H1 (cell line): ENCODE data around the gene TSFM. TPM values are rescaled to one million over a fixed set of nuclear protein-coding genes. Genes with fewer than 3 reads are reported as not detected.

ENCODE experiments used
- CTCF ChIA-PET: fragments of 300-600 bp; sonication (Branson Sonifier 250); formaldehyde crosslinking; loops from one replicate; lab custom pipeline; 2021; ENCODE audit not compliant: partially characterized antibody; lab: Charles Lee
- POLR2A ChIA-PET: fragments of 300-600 bp; sonication (Branson Sonifier 250); formaldehyde crosslinking; loops from one replicate; lab custom pipeline; 2021; ENCODE audit warnings: inconsistent platforms; ENCODE audit not compliant: partially characterized antibody; lab: Charles Lee
- DNase-seq, 2 experiments: peaks; one replicate each; pipeline versions ENCODE4 v3.0.0 to v3.0.0-alpha.2; 2010 to 2022; ENCODE audit warnings: low spot score in 2 of 2, low read depth in 1 of 2, mixed read lengths in 1 of 2
- FAIRE-seq: peaks from 2 replicates; lab custom pipeline; 2011; peaks lifted over from hg19 to GRCh38; lab: Jason Lieb, UNC
- H2AFZ ChIP-seq: 2 replicates; pipeline ENCODE4 v1.8.1; 2012; ENCODE audit warnings: low read length, inconsistent platforms
- H2AK5ac ChIP-seq: 2 replicates; pipeline ENCODE4 v1.6.1; 2013; ENCODE audit warnings: low read depth, low read length
- H2BK120ac ChIP-seq: replicated peaks from 2 replicates; pipeline ENCODE3; 2013; ENCODE audit warnings: low read depth, low read length, inconsistent platforms
- H2BK12ac ChIP-seq: 2 replicates; pipeline ENCODE4 v1.6.1; 2013; ENCODE audit warnings: low read depth, low read length
- H2BK15ac ChIP-seq: 2 replicates; pipeline ENCODE4 v1.6.1; 2013; ENCODE audit warnings: low read length
- H2BK20ac ChIP-seq: 2 replicates; pipeline ENCODE4 v1.6.1; 2013; ENCODE audit warnings: low read length
- H2BK5ac ChIP-seq: 2 replicates; pipeline ENCODE4 v1.6.1; 2013; ENCODE audit warnings: low read depth, low read length
- H3K14ac ChIP-seq: 2 replicates; pipeline ENCODE4 v1.6.1; 2013; ENCODE audit warnings: inconsistent platforms; ENCODE audit not compliant: insufficient read length
- H3K18ac ChIP-seq: 2 replicates; pipeline ENCODE4 v1.6.1; 2013; ENCODE audit warnings: low read length; ENCODE audit errors: extremely low read depth
- H3K23ac ChIP-seq: 2 replicates; pipeline ENCODE4 v1.6.1; 2013; ENCODE audit warnings: inconsistent platforms; ENCODE audit not compliant: insufficient read length
- H3K23me2 ChIP-seq: 2 replicates; pipeline ENCODE4 v1.6.1; 2013; ENCODE audit warnings: low read depth, low read length
- H3K27ac ChIP-seq: 2 replicates; pipeline ENCODE4 v1.6.1; 2011; ENCODE audit warnings: low read depth, low read length, inconsistent platforms
- H3K27me3 ChIP-seq, 4 experiments: replicated peaks in 1 of 4; 1 replicate in 1 of 4; 2 replicates in 3 of 4; pipeline versions ENCODE4 v1.6.1 to v1.8.1; 2011 to 2013; ENCODE audit warnings: low read length in 3 of 4, mild to moderate bottlenecking in 3 of 4, inconsistent platforms in 2 of 4, mixed read lengths in 2 of 4, moderate library complexity in 1 of 4; ENCODE audit not compliant: control insufficient read depth in 3 of 4, insufficient read depth in 3 of 4; ENCODE audit errors: extremely low read depth in 1 of 4
- H3K36me3 ChIP-seq, 4 experiments: 2 replicates each; pipeline versions ENCODE4 v1.6.1 to v1.8.1; 2011 to 2013; ENCODE audit warnings: mild to moderate bottlenecking in 4 of 4, low read length in 3 of 4, moderate library complexity in 2 of 4, control low read depth in 1 of 4, inconsistent platforms in 1 of 4; ENCODE audit not compliant: insufficient read depth in 4 of 4, control insufficient read depth in 2 of 4
- H3K4ac ChIP-seq: replicated peaks from 2 replicates; pipeline ENCODE3; 2013; ENCODE audit warnings: low read length, low read depth, mixed read lengths, inconsistent platforms; ENCODE audit not compliant: insufficient read length
- H3K4me1 ChIP-seq, 4 experiments: replicated peaks in 1 of 4; 1 replicate in 1 of 4; 2 replicates in 3 of 4; pipeline versions ENCODE4 v1.6.1 to v1.8.1; 2011 to 2013; ENCODE audit warnings: low read length in 3 of 4, inconsistent platforms in 2 of 4, mixed read lengths in 1 of 4; ENCODE audit not compliant: insufficient read depth in 4 of 4, control insufficient read depth in 3 of 4
- H3K4me2 ChIP-seq, 2 experiments: 2 replicates each; pipeline versions ENCODE4 v1.6.1 to v1.8.1; 2011 to 2013; ENCODE audit warnings: low read depth in 2 of 2, low read length in 2 of 2, control low read depth in 1 of 2, inconsistent platforms in 1 of 2, mild to moderate bottlenecking in 1 of 2; ENCODE audit not compliant: insufficient read depth in 1 of 2
- H3K4me3 ChIP-seq, 4 experiments: fragments of 200-600, 300-600 bp in 1 of 4; sonication (generic), shearing (Covaris generic), sonication (Bioruptor Twin) in 1 of 4; 2 replicates each; pipeline versions ENCODE4 v1.5.1 to v1.8.1; 2011 to 2016; ENCODE audit warnings: low read length in 4 of 4, low read depth in 3 of 4, control low read depth in 2 of 4, inconsistent platforms in 2 of 4, mild to moderate bottlenecking in 2 of 4, mixed read lengths in 1 of 4, moderate library complexity in 1 of 4; ENCODE audit not compliant: insufficient read depth in 2 of 4; ENCODE audit errors: extremely low read depth in 1 of 4
- H3K56ac ChIP-seq: replicated peaks from 2 replicates; pipeline ENCODE3; 2013; ENCODE audit warnings: low read depth, mild to moderate bottlenecking, mixed read lengths, low read length, inconsistent platforms; ENCODE audit not compliant: insufficient read length
- H3K79me1 ChIP-seq: 2 replicates; pipeline ENCODE4 v1.6.1; 2013; ENCODE audit warnings: low read depth, low read length, control low read depth
- H3K79me2 ChIP-seq, 2 experiments: 2 replicates each; pipeline versions ENCODE4 v1.6.1 to v1.8.1; 2012 to 2013; ENCODE audit warnings: low read length in 2 of 2, mild to moderate bottlenecking in 2 of 2, inconsistent platforms in 1 of 2; ENCODE audit not compliant: insufficient read depth in 2 of 2, control insufficient read depth in 1 of 2
- H3K9ac ChIP-seq, 4 experiments: replicated peaks in 1 of 4; 1 replicate in 1 of 4; 2 replicates in 3 of 4; pipeline versions ENCODE4 v1.6.1 to v1.8.1; 2011 to 2013; ENCODE audit warnings: low read depth in 3 of 4, low read length in 3 of 4, control low read depth in 2 of 4, mild to moderate bottlenecking in 2 of 4, moderate library complexity in 2 of 4, inconsistent platforms in 1 of 4; ENCODE audit errors: extremely low read depth in 1 of 4
- H3K9me3 ChIP-seq, 2 experiments: 2 replicates each; pipeline versions ENCODE4 v1.6.1 to v1.8.1; 2012 to 2013; ENCODE audit warnings: mild to moderate bottlenecking in 2 of 2, moderate library complexity in 2 of 2, control low read depth in 1 of 2, inconsistent platforms in 1 of 2, low read depth in 1 of 2, low read length in 1 of 2, mixed read lengths in 1 of 2; ENCODE audit not compliant: insufficient read depth in 2 of 2
- H4K20me1 ChIP-seq, 2 experiments: replicated peaks in 1 of 2; 2 replicates each; pipeline versions ENCODE3 to v1.8.1; 2011 to 2013; ENCODE audit warnings: inconsistent platforms in 2 of 2, low read length in 2 of 2, mild to moderate bottlenecking in 1 of 2; ENCODE audit not compliant: insufficient read depth in 2 of 2, control insufficient read depth in 1 of 2
- H4K5ac ChIP-seq: 2 replicates; pipeline ENCODE4 v1.6.1; 2013; ENCODE audit warnings: low read length, low read depth, mixed read lengths, inconsistent platforms; ENCODE audit not compliant: insufficient read length
- H4K8ac ChIP-seq: 2 replicates; pipeline ENCODE4 v1.8.0; 2013; ENCODE audit warnings: mild to moderate bottlenecking, moderate library complexity, low read length, inconsistent platforms; ENCODE audit not compliant: insufficient read depth; ENCODE audit errors: extremely low read depth
- H4K91ac ChIP-seq: replicated peaks from 2 replicates; pipeline ENCODE3; 2013; ENCODE audit warnings: low read length, mixed read lengths, inconsistent platforms; ENCODE audit not compliant: insufficient read length
- KDM4A ChIP-seq: IDR thresholded peaks from one replicate; pipeline ENCODE4 v1.7.1; 2012; ENCODE audit warnings: low read depth, mild to moderate bottlenecking, moderate library complexity, low read length, inconsistent platforms; ENCODE audit not compliant: severe bottlenecking
- POLR2A ChIP-seq, 2 experiments: IDR thresholded peaks; 1 replicate in 1 of 2; 2 replicates in 1 of 2; pipeline ENCODE4 v1.6.1; 2011; ENCODE audit warnings: low read depth in 2 of 2, low read length in 2 of 2, mild to moderate bottlenecking in 2 of 2; ENCODE audit errors: control extremely low read depth in 1 of 2
- TBP ChIP-seq: IDR thresholded peaks from 2 replicates; pipeline ENCODE4 v1.6.1; 2011; ENCODE audit warnings: low read depth, low read length, improper control_type of control experiment
- WGBS, 2 experiments: shearing (Covaris generic) in 1 of 2; methylation state at CpG; one replicate each; pipeline versions ENCODE4 v1.1.6 to v1.1.7; 2013 to 2015; ENCODE audit warnings: low lambda C conversion rate in 2 of 2, mixed read lengths in 2 of 2, inconsistent platforms in 1 of 2, low coverage in 1 of 2, missing lambda C conversion rate in 1 of 2; ENCODE audit not compliant: insufficient replicate concordance in 2 of 2, insufficient coverage in 1 of 2, insufficient read length in 1 of 2; ENCODE audit errors: extremely low coverage in 1 of 2, missing lambda C conversion rate in 1 of 2; 5-methylcytosine and 5-hydroxymethylcytosine counted together
- polyA plus RNA-seq, 7 experiments: library from polyadenylated mRNA; depleted of rRNA in 3 of 7; stranded (reverse) in 5 of 7; unstranded in 2 of 7; fragments of >200 nt in 5 of 7; fragments of 200-250 nt in 2 of 7; gene quantifications; 1 replicate in 5 of 7; 2 replicates in 1 of 7; 4 replicates in 1 of 7; pipeline versions ENCODE4 v1.2.1 to v1.2.3, GENCODE V29; 2011 to 2013; ENCODE audit warnings: missing spikeins in 2 of 7, mixed read lengths in 2 of 7
- total RNA-seq: library from RNA; stranded (reverse); fragmentation: NEBNext Ultra II Directional; extraction: Animal tissue kit (Norgen Biotek cat#: 25700); gene quantifications from 2 replicates; pipeline ENCODE4 v1.2.1, GENCODE V29; 2021

The TSFM gene
- total and polyA plus RNA-seq, 2 of the 8 experiments (the other 6 are each of a cell fraction or from before 2014, with no cell fraction given): 17.4 to 49.8 TPM

DNA sequence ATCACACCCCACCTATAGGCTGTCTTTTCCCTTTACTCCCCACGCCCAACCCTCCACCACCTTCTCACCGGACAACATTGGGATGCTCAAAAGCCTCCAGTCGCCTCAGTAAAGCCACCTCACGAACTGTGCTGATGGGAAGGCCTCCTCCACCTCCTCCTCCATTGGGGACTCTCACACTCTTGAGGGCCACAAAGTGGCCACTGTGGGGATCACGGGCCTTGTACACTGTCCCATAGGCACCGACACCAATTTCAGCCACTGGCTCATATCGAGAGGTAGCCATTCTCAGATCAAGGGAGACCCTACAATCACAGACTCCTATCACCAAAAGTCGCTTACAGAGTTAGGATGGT lies 31.2 kb upstream of the TSFM start:
- 18% methylated on average over 8 of the region's 8 CpGs; no CpG with 5 or more reads in 1 of the 2 experiments for WGBS, 2 experiments
- 0 out of 2 replicates have a peak overlapping the region, but pooled peaks have one; percentile 81 for H3K18ac ChIP-seq
- no peak overlapping the region for H2BK20ac ChIP-seq

More for the DNA sequence above, 31.2 kb upstream of the TSFM start:
- peak overlapping the region; percentile 52 for H3K56ac ChIP-seq
- peak overlapping the region; percentile 96 to 99 (median 98) for H3K4me3 ChIP-seq
- POLR2A ChIA-PET: interaction anchor here (1.0 to 5.3 kb wide), 7 partner anchors 11 to 142 kb away, joined by 3 to 25 read pairs (median 4); partner anchors contain the start of genes AGAP2 and CYP27B1
- H2BK5ac ChIP-seq: peak overlapping the region; percentile 87
- peak overlapping the region; percentile 30 for H4K5ac ChIP-seq
- peak overlapping the region; percentile 81 for H3K14ac ChIP-seq
- H4K8ac ChIP-seq: peak overlapping the region; percentile 97
- CTCF ChIA-PET: interaction anchor here (1.6 kb wide), 1 partner anchor 10 kb away, joined by 8 read pairs; no protein-coding TSS in a partner anchor
- DNase-seq: no peak
- 0 out of 2 replicates have a peak overlapping the region, but pooled peaks have one; percentile 11 for H2BK12ac ChIP-seq
- peaks cover 3 to 22% (median 6%) of the 10 kb centered on the region in 4 experiments; a peak in 6 of 7 replicates for H3K4me1 ChIP-seq
- H2AFZ ChIP-seq: no peak overlapping the region
- H4K91ac ChIP-seq: no peak overlapping the region
- H3K36me3 ChIP-seq: peaks cover 21 to 43% (median 33%) of the 10 kb centered on the region in 4 experiments
- peak overlapping the region; percentile 74 to 99 (median 96) for H3K9ac ChIP-seq
- H3K4ac ChIP-seq: peak overlapping the region; percentile 47
- peaks cover 12 to 20% of the 10 kb centered on the region in 2 experiments for H3K79me2 ChIP-seq
- peaks cover 2 to 3% of the 10 kb centered on the region in 2 experiments for H4K20me1 ChIP-seq
- H2BK120ac ChIP-seq: no peak overlapping the region
- peaks cover 15% of the 10 kb centered on the region; the same call in 1 of the 2 replicates for H3K79me1 ChIP-seq
- H3K27me3 ChIP-seq: peaks cover 8 to 20% (median 14%) of the 10 kb centered on the region in 4 experiments
- peak overlapping the region; percentile 86 for H3K27ac ChIP-seq
- TF ChIP-seq POLR2A (IDR thresholded peaks at IDR 0.05; ENCODE audit: control extremely low read depth in 1 of 2, low read depth in 2 of 2, low read length in 2 of 2) (peak; percentile 17 to 20; a peak in 2 of 3 replicates), KDM4A (peak; percentile 16), TBP (no peak)
- TF ChIP-seq, all 59 proteins: peak for 2
- no peaks in the 10 kb centered on the region for H3K9me3 ChIP-seq
- peak overlapping the region; percentile 95 to 96 for H3K4me2 ChIP-seq
- H2BK15ac ChIP-seq: no peak overlapping the region
- no peak for FAIRE-seq
- H3K23me2 ChIP-seq: peaks cover 18% of the 10 kb centered on the region
- H2AK5ac ChIP-seq: peak overlapping the region; percentile 66; the same call in 1 of the 2 replicates
- H3K23ac ChIP-seq: peak overlapping the region; percentile 7
